ENCODE measurements around the gene ADCY9. TPM values are rescaled to one million over a fixed set of nuclear protein-coding genes. Genes with fewer than 3 reads are reported as not detected.

The ADCY9 gene
- total RNA-seq, 1 experiment from 2014 or later: 11.5 TPM

DNA sequence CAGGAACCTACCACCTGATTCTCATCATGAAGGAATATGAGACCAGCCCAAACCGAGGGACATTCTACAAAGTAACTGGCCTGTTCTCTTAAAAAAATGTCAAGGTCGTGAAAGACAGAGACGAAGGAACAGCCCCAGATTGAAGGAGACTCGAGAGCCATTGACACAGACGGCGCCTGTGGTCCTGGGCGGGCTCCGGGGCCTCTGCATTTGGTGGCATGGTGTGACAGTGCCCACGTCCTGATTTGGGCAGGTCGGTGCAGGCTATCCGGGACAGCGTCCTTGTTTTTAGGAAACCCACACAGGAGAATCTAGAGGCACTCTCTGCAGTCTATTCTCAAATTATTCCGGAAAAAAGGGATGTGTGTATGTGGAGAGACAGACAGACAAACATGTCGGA, 64.1 kb downstream of the ADCY9 start:
- no peaks in the 10 kb centered on the region for H3K27me3 Mint-ChIP-seq (ENCODE audit: low read depth)
- no peak for ATAC-seq
- TF ChIP-seq, protein P1, sequence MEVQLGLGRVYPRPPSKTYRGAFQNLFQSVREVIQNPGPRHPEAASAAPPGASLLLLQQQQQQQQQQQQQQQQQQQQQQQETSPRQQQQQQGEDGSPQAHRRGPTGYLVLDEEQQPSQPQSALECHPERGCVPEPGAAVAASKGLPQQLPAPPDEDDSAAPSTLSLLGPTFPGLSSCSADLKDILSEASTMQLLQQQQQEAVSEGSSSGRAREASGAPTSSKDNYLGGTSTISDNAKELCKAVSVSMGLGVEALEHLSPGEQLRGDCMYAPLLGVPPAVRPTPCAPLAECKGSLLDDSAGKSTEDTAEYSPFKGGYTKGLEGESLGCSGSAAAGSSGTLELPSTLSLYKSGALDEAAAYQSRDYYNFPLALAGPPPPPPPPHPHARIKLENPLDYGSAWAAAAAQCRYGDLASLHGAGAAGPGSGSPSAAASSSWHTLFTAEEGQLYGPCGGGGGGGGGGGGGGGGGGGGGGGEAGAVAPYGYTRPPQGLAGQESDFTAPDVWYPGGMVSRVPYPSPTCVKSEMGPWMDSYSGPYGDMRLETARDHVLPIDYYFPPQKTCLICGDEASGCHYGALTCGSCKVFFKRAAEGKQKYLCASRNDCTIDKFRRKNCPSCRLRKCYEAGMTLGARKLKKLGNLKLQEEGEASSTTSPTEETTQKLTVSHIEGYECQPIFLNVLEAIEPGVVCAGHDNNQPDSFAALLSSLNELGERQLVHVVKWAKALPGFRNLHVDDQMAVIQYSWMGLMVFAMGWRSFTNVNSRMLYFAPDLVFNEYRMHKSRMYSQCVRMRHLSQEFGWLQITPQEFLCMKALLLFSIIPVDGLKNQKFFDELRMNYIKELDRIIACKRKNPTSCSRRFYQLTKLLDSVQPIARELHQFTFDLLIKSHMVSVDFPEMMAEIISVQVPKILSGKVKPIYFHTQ (CRISPR knock-in tag; IDR thresholded peaks at IDR 0.05): no peak

DNA sequence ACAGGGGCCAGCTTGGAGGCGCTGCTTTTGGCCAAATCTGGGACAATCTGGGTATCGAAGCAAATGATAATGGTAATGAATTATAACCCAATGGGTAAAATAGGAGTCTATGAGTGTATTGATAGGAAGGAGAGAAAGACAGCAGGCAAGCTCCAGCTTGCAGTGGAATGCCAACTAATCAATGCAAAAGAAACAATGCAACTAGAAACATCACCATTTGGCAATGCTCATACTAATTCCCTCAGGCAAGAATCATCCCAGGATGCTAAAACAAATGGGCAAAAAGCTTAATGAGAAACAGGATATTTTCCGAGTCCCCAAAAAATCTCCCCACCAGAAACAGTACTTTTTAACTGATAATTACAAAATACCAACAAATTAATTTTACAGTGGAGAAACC, 64.7 kb downstream of the ADCY9 start:
- CTCF ChIA-PET: interaction anchor here (0.7 kb wide), 1 partner anchor 272 kb away, joined by 3 read pairs; no protein-coding TSS in a partner anchor
- TF ChIP-seq FOXP1 (CRISPR knock-in tag; IDR thresholded peaks at IDR 0.05; ENCODE audit: borderline replicate concordance) (no peak), KAT7 (CRISPR knock-in tag; IDR thresholded peaks at IDR 0.05; ENCODE audit: borderline replicate concordance) (no peak), TEAD1 (CRISPR knock-in tag; IDR thresholded peaks at IDR 0.05) (no peak), JUN (CRISPR knock-in tag; IDR thresholded peaks at IDR 0.05) (no peak), NR3C1 (CRISPR knock-in tag; conservative IDR thresholded peaks at IDR 0.05; ENCODE audit: low read depth) (no peak)
- TF ChIP-seq, protein P2, sequence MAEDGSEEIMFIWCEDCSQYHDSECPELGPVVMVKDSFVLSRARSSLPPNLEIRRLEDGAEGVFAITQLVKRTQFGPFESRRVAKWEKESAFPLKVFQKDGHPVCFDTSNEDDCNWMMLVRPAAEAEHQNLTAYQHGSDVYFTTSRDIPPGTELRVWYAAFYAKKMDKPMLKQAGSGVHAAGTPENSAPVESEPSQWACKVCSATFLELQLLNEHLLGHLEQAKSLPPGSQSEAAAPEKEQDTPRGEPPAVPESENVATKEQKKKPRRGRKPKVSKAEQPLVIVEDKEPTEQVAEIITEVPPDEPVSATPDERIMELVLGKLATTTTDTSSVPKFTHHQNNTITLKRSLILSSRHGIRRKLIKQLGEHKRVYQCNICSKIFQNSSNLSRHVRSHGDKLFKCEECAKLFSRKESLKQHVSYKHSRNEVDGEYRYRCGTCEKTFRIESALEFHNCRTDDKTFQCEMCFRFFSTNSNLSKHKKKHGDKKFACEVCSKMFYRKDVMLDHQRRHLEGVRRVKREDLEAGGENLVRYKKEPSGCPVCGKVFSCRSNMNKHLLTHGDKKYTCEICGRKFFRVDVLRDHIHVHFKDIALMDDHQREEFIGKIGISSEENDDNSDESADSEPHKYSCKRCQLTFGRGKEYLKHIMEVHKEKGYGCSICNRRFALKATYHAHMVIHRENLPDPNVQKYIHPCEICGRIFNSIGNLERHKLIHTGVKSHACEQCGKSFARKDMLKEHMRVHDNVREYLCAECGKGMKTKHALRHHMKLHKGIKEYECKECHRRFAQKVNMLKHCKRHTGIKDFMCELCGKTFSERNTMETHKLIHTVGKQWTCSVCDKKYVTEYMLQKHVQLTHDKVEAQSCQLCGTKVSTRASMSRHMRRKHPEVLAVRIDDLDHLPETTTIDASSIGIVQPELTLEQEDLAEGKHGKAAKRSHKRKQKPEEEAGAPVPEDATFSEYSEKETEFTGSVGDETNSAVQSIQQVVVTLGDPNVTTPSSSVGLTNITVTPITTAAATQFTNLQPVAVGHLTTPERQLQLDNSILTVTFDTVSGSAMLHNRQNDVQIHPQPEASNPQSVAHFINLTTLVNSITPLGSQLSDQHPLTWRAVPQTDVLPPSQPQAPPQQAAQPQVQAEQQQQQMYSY (CRISPR knock-in tag; IDR thresholded peaks at IDR 0.05): no peak
- TF ChIP-seq, protein P3, sequence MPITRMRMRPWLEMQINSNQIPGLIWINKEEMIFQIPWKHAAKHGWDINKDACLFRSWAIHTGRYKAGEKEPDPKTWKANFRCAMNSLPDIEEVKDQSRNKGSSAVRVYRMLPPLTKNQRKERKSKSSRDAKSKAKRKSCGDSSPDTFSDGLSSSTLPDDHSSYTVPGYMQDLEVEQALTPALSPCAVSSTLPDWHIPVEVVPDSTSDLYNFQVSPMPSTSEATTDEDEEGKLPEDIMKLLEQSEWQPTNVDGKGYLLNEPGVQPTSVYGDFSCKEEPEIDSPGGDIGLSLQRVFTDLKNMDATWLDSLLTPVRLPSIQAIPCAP (CRISPR knock-in tag; IDR thresholded peaks at IDR 0.05): no peak
- Mint-ChIP-seq H3K27ac (0 out of 2 replicates have a peak overlapping the region, but pooled peaks have one; percentile 38), H3K4me1 (peaks cover 12% of the 10 kb centered on the region), H3K27me3 (ENCODE audit: low read depth) (no peaks in the 10 kb centered on the region), H3K4me3 (no peak overlapping the region), H3K36me3 (no peaks in the 10 kb centered on the region), H3K9me3 (no peaks in the 10 kb centered on the region)
- ATAC-seq (no peak), DNase-seq (ENCODE audit: low spot score) (no peak)
- POLR2A ChIA-PET: no interaction called here

More for the DNA sequence above, 64.1 kb downstream of the ADCY9 start:
- CTCF ChIA-PET: no interaction called here
- no peaks in the 10 kb centered on the region for H3K9me3 Mint-ChIP-seq
- H3K27ac Mint-ChIP-seq: peak overlapping the region; percentile 25; the same call in 1 of the 2 replicates
- POLR2A ChIA-PET: no interaction called here
- no peak overlapping the region for H3K4me3 Mint-ChIP-seq
- no peak for DNase-seq (ENCODE audit: low spot score)
- peaks cover 12% of the 10 kb centered on the region for H3K4me1 Mint-ChIP-seq
- H3K36me3 Mint-ChIP-seq: no peaks in the 10 kb centered on the region

DNA sequence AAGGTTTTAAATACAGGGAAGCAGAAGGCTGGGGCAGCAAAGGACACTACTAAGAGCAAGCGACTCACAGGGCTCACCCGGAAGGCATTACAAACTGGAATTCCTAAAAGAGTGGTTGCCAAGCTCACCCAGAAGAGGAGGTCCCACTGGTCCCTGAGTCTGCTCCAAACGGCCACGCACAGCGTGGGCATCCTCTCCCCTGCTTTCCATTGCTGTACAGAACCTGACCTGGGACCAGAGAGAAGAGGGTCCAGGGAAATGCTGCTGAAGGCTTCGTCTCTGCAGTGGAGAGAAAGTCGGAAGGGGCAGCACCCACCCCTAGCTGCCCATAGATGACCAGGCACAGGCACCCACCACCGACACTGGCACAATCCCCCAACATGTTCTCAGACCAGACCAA, 67.2 kb downstream of the ADCY9 start:
- POLR2A ChIA-PET: no interaction called here
- Mint-ChIP-seq H3K4me3 (no peak overlapping the region), H3K9me3 (no peaks in the 10 kb centered on the region)
- TF ChIP-seq KAT7 (CRISPR knock-in tag; IDR thresholded peaks at IDR 0.05; ENCODE audit: borderline replicate concordance): no peak
- no peak for TF ChIP-seq SMAD3 (CRISPR knock-in tag; IDR thresholded peaks at IDR 0.05; ENCODE audit: borderline replicate concordance)
- TF ChIP-seq, protein P4, sequence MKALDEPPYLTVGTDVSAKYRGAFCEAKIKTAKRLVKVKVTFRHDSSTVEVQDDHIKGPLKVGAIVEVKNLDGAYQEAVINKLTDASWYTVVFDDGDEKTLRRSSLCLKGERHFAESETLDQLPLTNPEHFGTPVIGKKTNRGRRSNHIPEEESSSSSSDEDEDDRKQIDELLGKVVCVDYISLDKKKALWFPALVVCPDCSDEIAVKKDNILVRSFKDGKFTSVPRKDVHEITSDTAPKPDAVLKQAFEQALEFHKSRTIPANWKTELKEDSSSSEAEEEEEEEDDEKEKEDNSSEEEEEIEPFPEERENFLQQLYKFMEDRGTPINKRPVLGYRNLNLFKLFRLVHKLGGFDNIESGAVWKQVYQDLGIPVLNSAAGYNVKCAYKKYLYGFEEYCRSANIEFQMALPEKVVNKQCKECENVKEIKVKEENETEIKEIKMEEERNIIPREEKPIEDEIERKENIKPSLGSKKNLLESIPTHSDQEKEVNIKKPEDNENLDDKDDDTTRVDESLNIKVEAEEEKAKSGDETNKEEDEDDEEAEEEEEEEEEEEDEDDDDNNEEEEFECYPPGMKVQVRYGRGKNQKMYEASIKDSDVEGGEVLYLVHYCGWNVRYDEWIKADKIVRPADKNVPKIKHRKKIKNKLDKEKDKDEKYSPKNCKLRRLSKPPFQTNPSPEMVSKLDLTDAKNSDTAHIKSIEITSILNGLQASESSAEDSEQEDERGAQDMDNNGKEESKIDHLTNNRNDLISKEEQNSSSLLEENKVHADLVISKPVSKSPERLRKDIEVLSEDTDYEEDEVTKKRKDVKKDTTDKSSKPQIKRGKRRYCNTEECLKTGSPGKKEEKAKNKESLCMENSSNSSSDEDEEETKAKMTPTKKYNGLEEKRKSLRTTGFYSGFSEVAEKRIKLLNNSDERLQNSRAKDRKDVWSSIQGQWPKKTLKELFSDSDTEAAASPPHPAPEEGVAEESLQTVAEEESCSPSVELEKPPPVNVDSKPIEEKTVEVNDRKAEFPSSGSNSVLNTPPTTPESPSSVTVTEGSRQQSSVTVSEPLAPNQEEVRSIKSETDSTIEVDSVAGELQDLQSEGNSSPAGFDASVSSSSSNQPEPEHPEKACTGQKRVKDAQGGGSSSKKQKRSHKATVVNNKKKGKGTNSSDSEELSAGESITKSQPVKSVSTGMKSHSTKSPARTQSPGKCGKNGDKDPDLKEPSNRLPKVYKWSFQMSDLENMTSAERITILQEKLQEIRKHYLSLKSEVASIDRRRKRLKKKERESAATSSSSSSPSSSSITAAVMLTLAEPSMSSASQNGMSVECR (CRISPR knock-in tag; IDR thresholded peaks at IDR 0.05; ENCODE audit: borderline replicate concordance): no peak
- no peak for TF ChIP-seq CBFB (CRISPR knock-in tag; IDR thresholded peaks at IDR 0.05; ENCODE audit: low read depth)
- TF ChIP-seq, protein P5, sequence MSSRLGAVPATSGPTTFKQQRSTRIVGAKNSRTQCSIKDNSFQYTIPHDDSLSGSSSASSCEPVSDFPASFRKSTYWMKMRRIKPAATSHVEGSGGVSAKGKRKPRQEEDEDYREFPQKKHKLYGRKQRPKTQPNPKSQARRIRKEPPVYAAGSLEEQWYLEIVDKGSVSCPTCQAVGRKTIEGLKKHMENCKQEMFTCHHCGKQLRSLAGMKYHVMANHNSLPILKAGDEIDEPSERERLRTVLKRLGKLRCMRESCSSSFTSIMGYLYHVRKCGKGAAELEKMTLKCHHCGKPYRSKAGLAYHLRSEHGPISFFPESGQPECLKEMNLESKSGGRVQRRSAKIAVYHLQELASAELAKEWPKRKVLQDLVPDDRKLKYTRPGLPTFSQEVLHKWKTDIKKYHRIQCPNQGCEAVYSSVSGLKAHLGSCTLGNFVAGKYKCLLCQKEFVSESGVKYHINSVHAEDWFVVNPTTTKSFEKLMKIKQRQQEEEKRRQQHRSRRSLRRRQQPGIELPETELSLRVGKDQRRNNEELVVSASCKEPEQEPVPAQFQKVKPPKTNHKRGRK (CRISPR knock-in tag; IDR thresholded peaks at IDR 0.05; ENCODE audit: borderline replicate concordance): no peak
- TF ChIP-seq, protein P6, sequence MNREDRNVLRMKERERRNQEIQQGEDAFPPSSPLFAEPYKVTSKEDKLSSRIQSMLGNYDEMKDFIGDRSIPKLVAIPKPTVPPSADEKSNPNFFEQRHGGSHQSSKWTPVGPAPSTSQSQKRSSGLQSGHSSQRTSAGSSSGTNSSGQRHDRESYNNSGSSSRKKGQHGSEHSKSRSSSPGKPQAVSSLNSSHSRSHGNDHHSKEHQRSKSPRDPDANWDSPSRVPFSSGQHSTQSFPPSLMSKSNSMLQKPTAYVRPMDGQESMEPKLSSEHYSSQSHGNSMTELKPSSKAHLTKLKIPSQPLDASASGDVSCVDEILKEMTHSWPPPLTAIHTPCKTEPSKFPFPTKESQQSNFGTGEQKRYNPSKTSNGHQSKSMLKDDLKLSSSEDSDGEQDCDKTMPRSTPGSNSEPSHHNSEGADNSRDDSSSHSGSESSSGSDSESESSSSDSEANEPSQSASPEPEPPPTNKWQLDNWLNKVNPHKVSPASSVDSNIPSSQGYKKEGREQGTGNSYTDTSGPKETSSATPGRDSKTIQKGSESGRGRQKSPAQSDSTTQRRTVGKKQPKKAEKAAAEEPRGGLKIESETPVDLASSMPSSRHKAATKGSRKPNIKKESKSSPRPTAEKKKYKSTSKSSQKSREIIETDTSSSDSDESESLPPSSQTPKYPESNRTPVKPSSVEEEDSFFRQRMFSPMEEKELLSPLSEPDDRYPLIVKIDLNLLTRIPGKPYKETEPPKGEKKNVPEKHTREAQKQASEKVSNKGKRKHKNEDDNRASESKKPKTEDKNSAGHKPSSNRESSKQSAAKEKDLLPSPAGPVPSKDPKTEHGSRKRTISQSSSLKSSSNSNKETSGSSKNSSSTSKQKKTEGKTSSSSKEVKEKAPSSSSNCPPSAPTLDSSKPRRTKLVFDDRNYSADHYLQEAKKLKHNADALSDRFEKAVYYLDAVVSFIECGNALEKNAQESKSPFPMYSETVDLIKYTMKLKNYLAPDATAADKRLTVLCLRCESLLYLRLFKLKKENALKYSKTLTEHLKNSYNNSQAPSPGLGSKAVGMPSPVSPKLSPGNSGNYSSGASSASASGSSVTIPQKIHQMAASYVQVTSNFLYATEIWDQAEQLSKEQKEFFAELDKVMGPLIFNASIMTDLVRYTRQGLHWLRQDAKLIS (CRISPR knock-in tag; IDR thresholded peaks at IDR 0.05; ENCODE audit: borderline replicate concordance): no peak

More for the DNA sequence above, 67.2 kb downstream of the ADCY9 start:
- no peak for DNase-seq (ENCODE audit: low spot score)
- ATAC-seq: no peak
- no peaks in the 10 kb centered on the region for H3K27me3 Mint-ChIP-seq (ENCODE audit: low read depth)
- CTCF ChIA-PET: no interaction called here
- no peaks in the 10 kb centered on the region for H3K36me3 Mint-ChIP-seq
- peaks cover 6% of the 10 kb centered on the region for H3K4me1 Mint-ChIP-seq
- peak overlapping the region; percentile 21; the same call in 1 of the 2 replicates for H3K27ac Mint-ChIP-seq
